H1 (cell line): ENCODE data around the gene UGT1A8. TPM values are rescaled to one million over a fixed set of nuclear protein-coding genes. Genes with fewer than 3 reads are reported as not detected.

Experiments used
- BRCA1 ChIP-seq: IDR thresholded peaks from 2 replicates; pipeline ENCODE4 v1.6.1; 2012; ENCODE audit warnings: low read depth, low read length, improper control_type of control experiment
- CEBPB ChIP-seq: IDR thresholded peaks from 2 replicates; pipeline ENCODE4 v1.6.1; 2012; ENCODE audit warnings: low read depth, low read length
- CHD2 ChIP-seq: IDR thresholded peaks from 2 replicates; pipeline ENCODE4 v1.6.1; 2012; ENCODE audit warnings: low read length, improper control_type of control experiment
- EZH2 ChIP-seq: fragments of 200-600 bp; sonication (generic); IDR thresholded peaks from 2 replicates; pipeline ENCODE4 v1.7.1; 2012; ENCODE audit warnings: low read depth, mild to moderate bottlenecking, moderate library complexity, low read length, inconsistent platforms; ENCODE audit not compliant: severe bottlenecking
- JUND ChIP-seq: IDR thresholded peaks from 2 replicates; pipeline ENCODE4 v1.6.1; 2011; ENCODE audit warnings: mild to moderate bottlenecking, improper control_type of control experiment, low read length
- NANOG ChIP-seq: IDR thresholded peaks from 2 replicates; pipeline ENCODE4 v1.6.1; 2011; ENCODE audit warnings: low read length, low read depth, mild to moderate bottlenecking, inconsistent platforms; ENCODE audit not compliant: insufficient read depth, poor library complexity, severe bottlenecking
- POU5F1 ChIP-seq: IDR thresholded peaks from 2 replicates; pipeline ENCODE4 v1.6.1; 2011; ENCODE audit warnings: low read depth, mild to moderate bottlenecking, low read length, moderate library complexity
- RBBP5 ChIP-seq: IDR thresholded peaks from 2 replicates; pipeline ENCODE4 v1.7.1; 2012; ENCODE audit warnings: low read depth, mild to moderate bottlenecking, inconsistent platforms, low read length, moderate library complexity, borderline replicate concordance
- SUZ12 ChIP-seq: fragments of 200-600 bp; sonication (generic); IDR thresholded peaks from 2 replicates; pipeline ENCODE4 v1.6.1; 2012; ENCODE audit warnings: mild to moderate bottlenecking, inconsistent platforms, low read length, moderate library complexity, mixed read lengths
- TAF1 ChIP-seq: IDR thresholded peaks from 2 replicates; pipeline ENCODE4 v1.6.1; 2011; ENCODE audit warnings: mild to moderate bottlenecking, low read depth, low read length
- polyA plus RNA-seq, 7 experiments: library from polyadenylated mRNA; depleted of rRNA in 3 of 7; stranded (reverse) in 5 of 7; unstranded in 2 of 7; fragments of >200 nt in 5 of 7; fragments of 200-250 nt in 2 of 7; gene quantifications; 1 replicate in 5 of 7; 2 replicates in 1 of 7; 4 replicates in 1 of 7; pipeline versions ENCODE4 v1.2.1 to v1.2.3, GENCODE V29; 2011 to 2013; ENCODE audit warnings: missing spikeins in 2 of 7, mixed read lengths in 2 of 7
- total RNA-seq: library from RNA; stranded (reverse); fragmentation: NEBNext Ultra II Directional; extraction: Animal tissue kit (Norgen Biotek cat#: 25700); gene quantifications from 2 replicates; pipeline ENCODE4 v1.2.1, GENCODE V29; 2021

Gene UGT1A8
- total and polyA plus RNA-seq, 2 of the 8 experiments (the other 6 are each of a cell fraction or from before 2014, with no cell fraction given) = not detected

DNA sequence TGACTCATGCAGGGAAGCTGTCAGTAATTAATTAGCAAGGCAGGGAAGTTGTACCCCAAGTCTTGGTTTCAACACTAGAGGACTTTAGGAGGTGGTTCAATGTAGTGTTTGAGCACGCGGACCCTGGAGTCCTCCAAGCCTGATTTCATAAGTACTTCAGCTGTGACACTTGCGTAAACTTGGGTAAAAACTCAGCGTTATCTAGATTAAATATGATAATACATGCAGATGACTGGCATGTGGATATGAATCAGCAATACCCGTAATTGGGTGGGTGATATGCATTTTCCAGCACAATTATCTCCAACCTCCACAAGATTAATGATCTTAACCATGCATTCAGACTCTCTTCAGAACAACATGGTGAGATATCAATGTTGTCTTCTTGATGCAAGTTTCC lies 69.5 kb downstream of the UGT1A8 start (continued):
- TF ChIP-seq EZH2 = no peak
- TF ChIP-seq RBBP5 = no peak
- no peak for TF ChIP-seq CEBPB
- TF ChIP-seq JUND = no peak
- TF ChIP-seq POU5F1 = no peak
- TF ChIP-seq CHD2 = no peak
- TF ChIP-seq TAF1 = no peak
- TF ChIP-seq SUZ12 = no peak
- TF ChIP-seq BRCA1 = no peak
- TF ChIP-seq NANOG = no peak
- TF ChIP-seq, all 59 proteins: peak for 0
